ENCODE measurements around the gene KIF6.

The KIF6 gene

GRCh38 chr6:39421383-39422225 lies 303.6 kb downstream of the KIF6 start:
- DNase-seq (ENCODE audit: low read depth in 2 of 2): no peak

GRCh38 chr6:39420300-39421265 lies 304.6 kb downstream of the KIF6 start:
- no peak for DNase-seq (ENCODE audit: low read depth in 2 of 2)

DNA sequence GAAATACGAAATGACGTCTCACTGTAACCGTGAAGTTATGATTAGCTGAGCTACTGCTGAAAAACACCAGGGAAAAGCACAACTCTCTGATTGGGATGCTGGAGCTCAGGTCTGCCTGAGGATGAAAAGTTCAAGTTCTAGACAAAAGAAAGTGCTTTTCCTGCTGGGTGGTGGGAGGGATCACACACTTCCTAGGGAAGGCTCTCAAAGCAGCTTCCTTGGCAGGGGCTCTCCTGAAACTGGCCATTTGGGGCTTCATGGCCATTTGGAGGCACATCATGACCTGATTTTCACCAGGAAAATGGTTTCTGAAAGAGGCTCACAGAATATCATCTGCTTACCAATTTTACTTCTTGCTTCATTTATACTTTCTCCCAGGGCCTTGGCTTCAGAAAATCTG lies 305.6 kb downstream of the KIF6 start:
- no peak for DNase-seq (ENCODE audit: low read depth in 2 of 2)

GRCh38 chr6:39417440-39417839 lies 307.8 kb downstream of the KIF6 start:
- DNase-seq (ENCODE audit: low read depth in 2 of 2): no peak

- no peak for DNase-seq (ENCODE audit: low read depth in 2 of 2)
Observed at GRCh38 chr6:39416728-39417127, 308.5 kb downstream of the KIF6 start.

GRCh38 chr6:39416026-39416425 lies 309.2 kb downstream of the KIF6 start:
- DNase-seq (ENCODE audit: low read depth in 2 of 2): no peak

GRCh38 chr6:39415482-39415881 lies 309.7 kb downstream of the KIF6 start:
- DNase-seq (ENCODE audit: low read depth in 2 of 2): no peak

GRCh38 chr6:39411465-39411864 lies 313.7 kb downstream of the KIF6 start:
- DNase-seq (ENCODE audit: low read depth in 2 of 2): no peak

DNA sequence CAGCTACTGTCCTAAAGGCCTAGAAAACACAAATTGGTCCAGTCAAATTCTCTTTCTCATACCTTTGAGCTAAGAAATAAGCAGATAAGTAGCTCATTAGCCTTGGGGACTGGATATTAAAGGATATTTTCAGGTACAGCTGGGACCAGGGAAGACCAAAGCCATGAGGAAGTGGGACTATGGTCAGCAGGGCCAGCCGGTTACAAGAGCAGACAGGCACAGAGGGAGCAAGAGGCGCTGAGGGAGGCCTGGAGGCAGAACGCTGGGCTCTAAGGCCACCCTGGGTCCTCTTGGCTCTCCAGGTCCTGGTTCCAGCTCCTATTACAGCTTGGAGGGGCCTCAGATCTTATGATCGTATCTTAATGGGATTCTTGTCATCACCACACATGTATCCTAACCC lies 314.2 kb downstream of the KIF6 start:
- DNase-seq (ENCODE audit: low read depth in 2 of 2): no peak

DNA sequence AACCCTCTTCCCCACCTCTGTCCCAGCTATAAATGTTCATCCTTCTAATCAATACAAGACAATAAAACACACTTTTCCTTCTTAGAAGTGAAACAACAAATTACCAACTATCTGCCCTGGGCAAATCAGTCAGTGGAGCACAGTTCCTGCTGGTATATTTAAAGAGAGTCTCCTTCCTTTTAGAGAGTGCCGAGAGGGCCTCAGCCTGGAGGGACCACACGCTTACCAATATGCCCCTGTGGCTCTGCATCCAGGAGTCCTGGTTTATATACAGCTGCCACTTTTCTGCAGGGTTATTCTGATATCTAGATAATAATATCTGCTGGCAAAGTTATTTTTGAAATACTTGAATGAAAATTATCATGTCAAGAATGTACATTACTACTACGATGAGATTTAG lies 315.3 kb downstream of the KIF6 start:
- DNase-seq (ENCODE audit: low read depth in 2 of 2): no peak

DNA sequence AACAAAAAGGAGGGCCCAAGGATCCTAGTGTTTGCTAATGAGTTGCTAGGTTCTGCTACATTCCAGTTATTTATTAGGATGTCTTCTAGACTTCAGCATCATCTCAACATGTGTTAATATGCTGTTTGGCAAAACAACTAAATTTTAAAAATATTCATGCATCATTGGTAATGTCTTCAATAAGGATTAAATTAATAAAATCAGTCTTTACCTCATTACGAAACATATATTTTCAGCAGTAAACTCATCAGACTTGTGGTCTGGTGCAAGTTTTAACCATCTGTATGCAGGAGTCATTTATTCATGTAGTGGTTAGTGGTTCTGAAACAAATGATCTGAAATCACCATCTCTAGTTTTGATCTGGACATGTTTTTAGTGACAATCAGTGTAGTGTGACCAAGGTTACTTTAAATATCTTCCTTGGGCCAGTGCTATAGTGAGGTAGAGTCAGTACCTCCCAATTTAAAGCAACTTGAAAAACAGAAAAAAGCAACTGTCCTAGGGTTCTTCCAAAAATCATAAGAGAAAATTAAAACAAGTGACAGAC lies 317.7 kb downstream of the KIF6 start:
- DNase-seq (ENCODE audit: low read depth in 2 of 2): no peak

- no peak for DNase-seq (ENCODE audit: low read depth in 2 of 2)
Observed at GRCh38 chr6:39404312-39404711, 320.9 kb downstream of the KIF6 start.

DNA sequence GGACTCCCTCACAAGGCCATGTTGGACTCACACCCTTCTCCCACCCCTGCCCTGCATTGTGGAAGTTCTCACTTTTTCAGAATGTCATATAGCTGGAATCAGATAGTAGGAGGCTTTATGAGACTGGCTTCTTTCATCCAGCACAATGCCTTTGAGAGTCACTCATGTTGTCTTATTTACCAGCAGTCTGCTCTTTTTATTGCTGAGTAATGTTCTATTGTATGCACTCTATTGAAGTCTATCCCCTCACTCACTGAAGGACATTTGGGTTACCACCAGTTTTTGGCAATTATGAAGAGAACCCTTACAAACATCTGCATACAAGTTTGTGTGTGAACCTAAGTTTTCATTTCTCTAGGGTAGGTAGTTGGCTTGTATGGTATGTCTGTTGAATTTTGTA lies 321.9 kb downstream of the KIF6 start:
- DNase-seq (ENCODE audit: low read depth in 2 of 2): no peak

GRCh38 chr6:39402239-39402751 lies 322.9 kb downstream of the KIF6 start:
- DNase-seq (ENCODE audit: low read depth in 2 of 2): no peak

GRCh38 chr6:39401376-39401775 lies 323.8 kb downstream of the KIF6 start:
- no peak for DNase-seq (ENCODE audit: low read depth in 2 of 2)

GRCh38 chr6:39400026-39400425 lies 325.2 kb downstream of the KIF6 start:
- no peak for DNase-seq (ENCODE audit: low read depth in 2 of 2)

DNA sequence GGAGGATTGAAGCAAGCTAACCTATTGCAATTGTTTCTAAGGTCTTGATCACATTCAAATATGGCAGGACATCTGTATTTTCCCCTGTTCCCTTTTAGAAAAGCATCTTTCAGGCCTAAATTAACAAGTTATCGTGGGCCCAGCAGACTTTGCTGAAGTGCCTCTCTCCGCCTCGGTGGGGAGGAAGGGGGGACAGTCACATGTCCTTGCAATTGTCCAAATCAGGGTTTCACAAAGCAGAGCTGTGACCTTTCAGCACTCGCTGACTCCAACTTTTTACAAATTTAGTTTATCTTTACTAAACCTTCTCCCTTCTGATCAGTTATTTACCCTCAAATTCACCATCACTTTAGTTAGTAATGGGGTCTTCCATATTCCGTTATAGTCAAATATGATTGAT lies 328.4 kb downstream of the KIF6 start:
- no peak for DNase-seq (ENCODE audit: low read depth in 2 of 2)

- no peak for DNase-seq (ENCODE audit: low read depth in 2 of 2)
Observed at GRCh38 chr6:39393075-39393474, 332.1 kb downstream of the KIF6 start.

- no peak for DNase-seq (ENCODE audit: low read depth in 2 of 2)
Observed at GRCh38 chr6:39391182-39391581, 334.0 kb downstream of the KIF6 start.

- DNase-seq (ENCODE audit: low read depth in 2 of 2): no peak
Observed at GRCh38 chr6:39389484-39389767, 335.8 kb downstream of the KIF6 start.

DNA sequence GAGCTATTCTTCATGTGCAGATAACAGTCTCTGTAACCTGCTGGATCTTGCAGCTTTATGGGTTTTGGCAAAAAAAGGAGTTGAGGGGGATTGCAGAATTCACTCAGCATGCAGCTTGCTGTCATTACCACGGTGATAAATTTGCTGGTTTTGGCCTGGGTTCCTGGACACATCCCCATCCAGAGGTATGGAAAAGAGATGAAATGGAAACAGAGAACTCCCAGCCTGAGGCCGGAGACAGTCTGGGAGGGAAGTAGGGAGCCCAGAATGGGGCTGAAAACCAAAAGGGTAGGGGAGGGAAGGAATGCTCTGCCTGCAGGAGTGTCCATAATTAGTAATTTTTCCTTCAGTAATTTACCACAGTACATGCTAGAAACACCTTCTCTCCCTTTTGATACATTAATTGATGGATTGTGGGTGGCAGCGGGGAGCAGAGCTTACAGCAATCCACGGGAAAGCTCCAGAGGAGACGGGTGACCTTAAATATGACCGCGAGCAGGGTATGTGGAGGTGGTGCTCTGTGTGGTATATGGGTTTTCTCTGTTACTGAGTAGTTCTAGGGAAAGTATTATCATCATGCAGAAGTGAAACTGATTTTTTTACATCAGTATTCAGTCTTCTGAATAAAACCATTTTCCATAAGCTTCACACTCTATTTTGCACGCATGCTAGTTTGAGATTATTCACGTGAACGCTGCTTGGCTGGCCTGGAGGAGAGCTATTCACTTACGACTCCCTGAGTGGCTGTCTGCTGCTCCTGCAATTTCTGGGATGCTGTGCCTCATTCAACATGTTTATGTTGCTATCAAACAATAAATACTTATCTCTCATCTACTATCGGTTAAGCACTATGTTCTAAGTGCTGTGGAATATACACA lies 336.4 kb downstream of the KIF6 start:
- DNase-seq (ENCODE audit: low read depth in 2 of 2): no peak

DNA sequence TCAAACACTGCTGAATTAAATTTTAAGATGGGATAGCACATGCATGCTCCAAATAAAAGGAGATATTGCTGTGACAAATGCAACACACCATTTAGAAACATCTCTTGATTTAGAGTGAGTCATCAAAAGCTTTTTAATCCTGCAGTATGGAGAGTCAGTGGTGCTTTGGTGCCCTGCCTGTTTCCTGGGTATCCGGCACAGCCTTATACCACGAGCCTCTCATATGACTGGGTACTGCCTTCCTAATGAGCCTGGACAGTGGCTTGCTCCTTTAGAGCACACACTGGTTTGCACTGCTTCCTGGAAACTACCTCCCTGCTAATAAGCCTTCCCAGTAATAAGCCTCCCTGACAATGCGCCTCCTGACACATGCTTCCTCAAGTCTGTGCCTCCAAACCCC lies 337.4 kb downstream of the KIF6 start:
- DNase-seq (ENCODE audit: low read depth in 2 of 2): no peak
